ENCODE data around the gene MAPK12. TPM values are rescaled to one million over a fixed set of nuclear protein-coding genes. Genes with fewer than 3 reads are reported as not detected.

The MAPK12 gene
- total and polyA plus RNA-seq, 2 donors (not counting 1 experiment from before 2014, with no cell fraction given): 16.4 to 30.1 TPM

GRCh38 chr22:50228366-50228765 is 33.1 kb downstream of the MAPK12 start:
- no peaks in the 10 kb centered on the region for H3K4me1 ChIP-seq (ENCODE audit: control insufficient read depth, extremely low read depth, insufficient read depth, low read length)
- H4K20me1 ChIP-seq (ENCODE audit: control insufficient read depth, extremely low read depth, insufficient read depth, low read length): no peaks in the 10 kb centered on the region
- no peaks in the 10 kb centered on the region for H3K79me2 ChIP-seq (ENCODE audit: control insufficient read depth, insufficient read depth, low read length)
- TF ChIP-seq EZH2 (IDR thresholded peaks at IDR 0.05; ENCODE audit: low read length, missing control alignments): no peak
- no peak for TF ChIP-seq CTCF (conservative IDR thresholded peaks at IDR 0.05 in 1 of 2, IDR thresholded peaks at IDR 0.05 in 1 of 2; ENCODE audit: low read depth in 1 of 2, low read length in 2 of 2)
- no peaks in the 10 kb centered on the region for H3K9me3 ChIP-seq (ENCODE audit: control insufficient read depth, insufficient read depth, low read depth, low read length)
- H3K9ac ChIP-seq (ENCODE audit: insufficient read depth, low read length): no peak overlapping the region
- no peak overlapping the region for H3K4me3 ChIP-seq (replicated peaks in 1 of 4; ENCODE audit: control extremely low read depth in 1 of 4, insufficient read depth in 1 of 4, low read depth in 3 of 4, low read length in 4 of 4)
- peaks cover 24% of the 10 kb centered on the region for H3K36me3 ChIP-seq (ENCODE audit: control insufficient read depth, insufficient read depth, low read length)
- H3K27me3 ChIP-seq (ENCODE audit: control insufficient read depth, insufficient read depth, low read length): no peaks in the 10 kb centered on the region
- no peak for DNase-seq (ENCODE audit: low read depth in 2 of 2)
- no peak overlapping the region for H3K27ac ChIP-seq (ENCODE audit: insufficient read depth, low read length)
- no peak overlapping the region for H2AFZ ChIP-seq (ENCODE audit: low read length)
- no peak overlapping the region for H3K4me2 ChIP-seq (ENCODE audit: extremely low read depth, insufficient read depth, low read length)

- H3K27me3 ChIP-seq (ENCODE audit: control insufficient read depth, insufficient read depth, low read length): no peaks in the 10 kb centered on the region
- H3K27ac ChIP-seq (ENCODE audit: insufficient read depth, low read length): no peak overlapping the region
Measured at GRCh38 chr22:50227579-50228215, 33.8 kb downstream of the MAPK12 start.

GRCh38 chr22:50226875-50227165 is 34.7 kb downstream of the MAPK12 start:
- Histone ChIP-seq H3K9ac (ENCODE audit: insufficient read depth, low read length) (no peak overlapping the region), H3K4me3 (replicated peaks in 1 of 4; ENCODE audit: control extremely low read depth in 1 of 4, insufficient read depth in 1 of 4, low read depth in 3 of 4, low read length in 4 of 4) (no peak overlapping the region), H3K4me2 (ENCODE audit: extremely low read depth, insufficient read depth, low read length) (no peak overlapping the region), H3K4me1 (ENCODE audit: control insufficient read depth, extremely low read depth, insufficient read depth, low read length) (no peaks in the 10 kb centered on the region), H3K9me3 (ENCODE audit: control insufficient read depth, insufficient read depth, low read depth, low read length) (no peaks in the 10 kb centered on the region), H3K27ac (ENCODE audit: insufficient read depth, low read length) (no peak overlapping the region), H4K20me1 (ENCODE audit: control insufficient read depth, extremely low read depth, insufficient read depth, low read length) (no peaks in the 10 kb centered on the region), H3K79me2 (ENCODE audit: control insufficient read depth, insufficient read depth, low read length) (no peaks in the 10 kb centered on the region), H2AFZ (ENCODE audit: low read length) (no peak overlapping the region), H3K27me3 (ENCODE audit: control insufficient read depth, insufficient read depth, low read length) (no peaks in the 10 kb centered on the region), H3K36me3 (ENCODE audit: control insufficient read depth, insufficient read depth, low read length) (peaks cover 28% of the 10 kb centered on the region)
- no peak for DNase-seq (ENCODE audit: low read depth in 2 of 2)
- no peak for TF ChIP-seq EZH2 (IDR thresholded peaks at IDR 0.05; ENCODE audit: low read length, missing control alignments)
- TF ChIP-seq CTCF (conservative IDR thresholded peaks at IDR 0.05 in 1 of 2, IDR thresholded peaks at IDR 0.05 in 1 of 2; ENCODE audit: low read depth in 1 of 2, low read length in 2 of 2): no peak

More at GRCh38 chr22:50227579-50228215, 33.8 kb downstream of the MAPK12 start:
- Histone ChIP-seq H4K20me1 (ENCODE audit: control insufficient read depth, extremely low read depth, insufficient read depth, low read length) (no peaks in the 10 kb centered on the region), H3K9ac (ENCODE audit: insufficient read depth, low read length) (no peak overlapping the region), H3K4me3 (replicated peaks in 1 of 4; ENCODE audit: control extremely low read depth in 1 of 4, insufficient read depth in 1 of 4, low read depth in 3 of 4, low read length in 4 of 4) (no peak overlapping the region), H3K4me1 (ENCODE audit: control insufficient read depth, extremely low read depth, insufficient read depth, low read length) (no peaks in the 10 kb centered on the region), H2AFZ (ENCODE audit: low read length) (no peak overlapping the region), H3K9me3 (ENCODE audit: control insufficient read depth, insufficient read depth, low read depth, low read length) (no peaks in the 10 kb centered on the region), H3K36me3 (ENCODE audit: control insufficient read depth, insufficient read depth, low read length) (peaks cover 27% of the 10 kb centered on the region), H3K4me2 (ENCODE audit: extremely low read depth, insufficient read depth, low read length) (no peak overlapping the region), H3K79me2 (ENCODE audit: control insufficient read depth, insufficient read depth, low read length) (no peaks in the 10 kb centered on the region)
- TF ChIP-seq CTCF (conservative IDR thresholded peaks at IDR 0.05 in 1 of 2, IDR thresholded peaks at IDR 0.05 in 1 of 2; ENCODE audit: low read depth in 1 of 2, low read length in 2 of 2) (no peak), EZH2 (IDR thresholded peaks at IDR 0.05; ENCODE audit: low read length, missing control alignments) (no peak)
- DNase-seq (ENCODE audit: low read depth in 2 of 2): no peak

Data from fibroblast of lung (primary cell).